HCT116 (cell line): ENCODE measurements around the gene NSUN2.

Experiments
- CTCF ChIP-seq, 3 experiments: fragments of 200-600 bp in 1 of 3; sonication (generic) in 1 of 3; IDR thresholded peaks in 2 of 3; conservative IDR thresholded peaks in 1 of 3; 2 replicates each; pipeline ENCODE4 v1.5.1; 2012 to 2017; ENCODE audit warnings: low read depth in 2 of 3, low read length in 2 of 3, antibody characterized with exemption in 1 of 3, borderline replicate concordance in 1 of 3, control low read depth in 1 of 3, mild to moderate bottlenecking in 1 of 3, mixed read lengths in 1 of 3, mixed run types in 1 of 3, moderate library complexity in 1 of 3; ENCODE audit not compliant: insufficient read depth in 1 of 3
- EGR1 ChIP-seq: IDR thresholded peaks from 2 replicates; pipeline ENCODE4 v1.6.1; 2012; ENCODE audit warnings: low read depth
- EZH2 ChIP-seq: fragments of 200-600 bp; sonication (generic); IDR thresholded peaks from 2 replicates; pipeline ENCODE4 v1.6.1; 2017; ENCODE audit warnings: antibody characterized with exemption, mixed run types
- EZH2phosphoT487 ChIP-seq: fragments of 200-600 bp; IDR thresholded peaks from 2 replicates; pipeline ENCODE4 v1.6.1; 2018; ENCODE audit warnings: antibody characterized with exemption, borderline replicate concordance
- MAX ChIP-seq: IDR thresholded peaks from 2 replicates; pipeline ENCODE4 v1.6.1; 2012
- POLR2A ChIP-seq: IDR thresholded peaks from 2 replicates; pipeline ENCODE4 v1.7.0; 2011; ENCODE audit warnings: borderline replicate concordance; ENCODE audit not compliant: insufficient read depth, insufficient read length; ENCODE audit errors: extremely low read depth
- TCF7L2 ChIP-seq: IDR thresholded peaks from 2 replicates; pipeline ENCODE4 v1.7.0; 2011; ENCODE audit warnings: borderline replicate concordance, inconsistent platforms; ENCODE audit not compliant: insufficient read depth, insufficient read length; ENCODE audit errors: extremely low read depth
- ZFX ChIP-seq: fragments of 450-650 bp; IDR thresholded peaks from 2 replicates; pipeline ENCODE4 v1.6.1; 2017

DNA sequence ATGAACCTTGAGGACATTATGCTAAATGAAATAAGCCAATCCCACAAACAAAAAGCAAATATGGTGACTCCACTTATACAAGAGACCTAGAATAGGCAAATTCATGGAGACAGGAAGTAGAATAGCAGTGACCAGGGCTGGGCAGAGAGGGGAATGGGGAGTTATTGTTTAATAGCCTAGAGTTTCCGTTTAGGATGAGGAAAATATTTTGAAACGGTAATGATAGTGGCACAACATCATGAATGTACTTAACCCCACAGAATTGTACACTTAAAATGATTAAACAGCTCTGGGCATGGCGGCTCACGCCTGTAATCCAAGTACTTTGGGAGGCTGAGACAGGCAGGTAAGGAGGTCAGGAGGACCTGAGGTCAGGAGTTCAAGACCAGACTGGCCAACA, 65.8 kb downstream of the NSUN2 start:
- TF ChIP-seq CTCF (IDR thresholded peaks at IDR 0.05 in 2 of 3, conservative IDR thresholded peaks at IDR 0.05 in 1 of 3; ENCODE audit: borderline replicate concordance in 1 of 3, insufficient read depth in 1 of 3, low read depth in 2 of 3, low read length in 2 of 3) (no peak), EGR1 (no peak), EZH2phosphoT487 (no peak), POLR2A (no peak), EZH2 (no peak), ZFX (no peak), MAX (no peak), TCF7L2 (no peak)
